Testis (tissue), 2 donors: ENCODE results near the gene DDIAS.

Experiments
- CTCF ChIP-seq, 3 experiments: fragments of 450-650 bp in 2 of 3; fragments of 200-600 bp in 1 of 3; sonication (generic) in 1 of 3; IDR thresholded peaks; one replicate each; pipeline ENCODE4 v1.5.1; 2016 to 2019; ENCODE audit warnings: antibody characterized with exemption in 3 of 3, mild to moderate bottlenecking in 2 of 3, moderate library complexity in 1 of 3
- POLR2A ChIP-seq: fragments of 450-650 bp; IDR thresholded peaks from one replicate; pipeline ENCODE4 v1.6.1; 2017; ENCODE audit warnings: antibody characterized with exemption, mild to moderate bottlenecking, moderate library complexity

- no peak for TF ChIP-seq POLR2A
- TF ChIP-seq CTCF (IDR thresholded peaks at IDR 0.05): no peak
Measured at GRCh38 chr11:82857145-82857544, 44.4 kb upstream of the DDIAS start.
